ENCODE measurements around the gene GRIK5. TPM values are rescaled to one million over a fixed set of nuclear protein-coding genes. Genes with fewer than 3 reads are reported as not detected.

The GRIK5 gene
- total RNA-seq, 2 experiments from 2014 or later = 0.63 to 0.95 TPM

GRCh38 chr19:41990028-41990427 lies 80.0 kb downstream of the GRIK5 start:
- POLR2A ChIA-PET = no interaction called here
- CTCF ChIA-PET = no interaction called here
- intact Hi-C loops (cut with micrococcal nuclease) = no loop called here

GRCh38 chr19:41988947-41989346 lies 81.1 kb downstream of the GRIK5 start:
- ChIA-PET CTCF (interaction anchor here (1.5 kb wide), 1 partner anchor 197 kb away, joined by 3 read pairs; no protein-coding TSS in a partner anchor), POLR2A (no interaction called here)
- H3K4me1 Mint-ChIP-seq (ENCODE audit: low read depth) = peaks cover 3% of the 10 kb centered on the region
- ATAC-seq (no peak), DNase-seq (no peak)
- H3K27ac Mint-ChIP-seq = no peak overlapping the region
- no peaks in the 10 kb centered on the region for H3K9me3 Mint-ChIP-seq
- H3K27me3 Mint-ChIP-seq = no peaks in the 10 kb centered on the region
- no peak for TF ChIP-seq CTCF (IDR thresholded peaks at IDR 0.05)
- peaks cover 2% of the 10 kb centered on the region for H3K36me3 Mint-ChIP-seq (ENCODE audit: low read depth)
- H3K4me3 Mint-ChIP-seq = no peak overlapping the region
- intact Hi-C loops (cut with micrococcal nuclease) = no loop called here

More at GRCh38 chr19:41990028-41990427, 80.0 kb downstream of the GRIK5 start:
- ATAC-seq (no peak), DNase-seq (no peak)
- H3K27me3 Mint-ChIP-seq = peaks cover 5% of the 10 kb centered on the region
- no peak overlapping the region for H3K4me3 Mint-ChIP-seq
- H3K36me3 Mint-ChIP-seq (ENCODE audit: low read depth) = peaks cover 2% of the 10 kb centered on the region
- H3K27ac Mint-ChIP-seq = no peak overlapping the region
- H3K4me1 Mint-ChIP-seq (ENCODE audit: low read depth) = peaks cover 7% of the 10 kb centered on the region
- no peak for TF ChIP-seq CTCF (IDR thresholded peaks at IDR 0.05)
- no peaks in the 10 kb centered on the region for H3K9me3 Mint-ChIP-seq

GRCh38 chr19:41987141-41987860 lies 82.7 kb downstream of the GRIK5 start:
- DNase-seq = no peak
- H3K9me3 Mint-ChIP-seq = no peaks in the 10 kb centered on the region
- intact Hi-C loops (cut with micrococcal nuclease) = no loop called here
- ChIA-PET POLR2A (no interaction called here), CTCF (interaction anchor here (0.9 to 1.5 kb wide), 2 partner anchors 48 to 195 kb away, joined by 3 read pairs; no protein-coding TSS in a partner anchor)
- no peak for TF ChIP-seq CTCF (IDR thresholded peaks at IDR 0.05)
- ATAC-seq = no peak
- H3K36me3 Mint-ChIP-seq (ENCODE audit: low read depth) = peaks cover 2% of the 10 kb centered on the region
- H3K27me3 Mint-ChIP-seq = no peaks in the 10 kb centered on the region
- no peaks in the 10 kb centered on the region for H3K4me1 Mint-ChIP-seq (ENCODE audit: low read depth)
- H3K27ac Mint-ChIP-seq = no peak overlapping the region
- H3K4me3 Mint-ChIP-seq = no peak overlapping the region

GRCh38 chr19:41984961-41985360 lies 85.0 kb downstream of the GRIK5 start:
- ChIA-PET POLR2A (interaction anchor here (0.6 kb wide), 1 partner anchor 203 kb away, joined by 4 read pairs; no protein-coding TSS in a partner anchor), CTCF (interaction anchor here (1.0 kb wide), 1 partner anchor 17 kb away, joined by 3 read pairs; no protein-coding TSS in a partner anchor)
- no peak for DNase-seq
- H3K36me3 Mint-ChIP-seq (ENCODE audit: low read depth) = peaks cover 3% of the 10 kb centered on the region
- ATAC-seq = no peak
- H3K4me3 Mint-ChIP-seq = no peak overlapping the region
- no peaks in the 10 kb centered on the region for H3K4me1 Mint-ChIP-seq (ENCODE audit: low read depth)
- no peak overlapping the region for H3K27ac Mint-ChIP-seq
- H3K27me3 Mint-ChIP-seq = no peaks in the 10 kb centered on the region
- intact Hi-C loops (cut with micrococcal nuclease) = no loop called here
- no peaks in the 10 kb centered on the region for H3K9me3 Mint-ChIP-seq
- no peak for TF ChIP-seq CTCF (IDR thresholded peaks at IDR 0.05)

GRCh38 chr19:41981724-41982123 lies 88.3 kb downstream of the GRIK5 start:
- no peak for TF ChIP-seq CTCF (IDR thresholded peaks at IDR 0.05)
- H3K4me1 Mint-ChIP-seq (ENCODE audit: low read depth) = no peaks in the 10 kb centered on the region
- CTCF ChIA-PET = no interaction called here

More at GRCh38 chr19:41981724-41982123, 88.3 kb downstream of the GRIK5 start:
- POLR2A ChIA-PET = interaction anchor here (0.6 kb wide), 1 partner anchor 596 kb away, joined by 3 read pairs; no protein-coding TSS in a partner anchor
- ATAC-seq (no peak), DNase-seq (no peak)
- no peak overlapping the region for H3K27ac Mint-ChIP-seq
- H3K4me3 Mint-ChIP-seq = no peak overlapping the region
- H3K27me3 Mint-ChIP-seq = no peaks in the 10 kb centered on the region
- H3K36me3 Mint-ChIP-seq (ENCODE audit: low read depth) = peaks cover 4% of the 10 kb centered on the region
- intact Hi-C loops (cut with micrococcal nuclease) = no loop called here
- no peaks in the 10 kb centered on the region for H3K9me3 Mint-ChIP-seq
